Skin epidermis (tissue), 12 donors: Measurements from ENCODE around the gene DHX30.

Source experiments
- H3K27ac ChIP-seq, 21 experiments: fragments of 200-600 bp; sonication (generic) in 11 of 21; one replicate each; pipeline ENCODE4 v1.5.0; 2020; ENCODE audit warnings: mild to moderate bottlenecking in 3 of 21, inconsistent platforms in 2 of 21, moderate library complexity in 2 of 21
- H3K4me3 ChIP-seq, 7 experiments: fragments of 200-600 bp; sonication (generic) in 2 of 7; one replicate each; pipeline ENCODE4 v1.5.0; 2020; ENCODE audit warnings: inconsistent platforms in 2 of 7, mild to moderate bottlenecking in 2 of 7, moderate library complexity in 1 of 7

The DHX30 gene

GRCh38 chr3:47849699-47850563 lies 47.0 kb downstream of the DHX30 start:
- Histone ChIP-seq H3K4me3 (no peak overlapping the region), H3K27ac (no peak overlapping the region)

GRCh38 chr3:47850564-47851410 lies 47.8 kb downstream of the DHX30 start:
- H3K27ac ChIP-seq, result peak overlapping the region in 1 of 21 experiments; percentile 9

GRCh38 chr3:47851888-47852603 lies 49.1 kb downstream of the DHX30 start:
- no peak overlapping the region for H3K27ac ChIP-seq
- no peak overlapping the region for H3K4me3 ChIP-seq

More at GRCh38 chr3:47850564-47851410, 47.8 kb downstream of the DHX30 start:
- H3K4me3 ChIP-seq, result no peak overlapping the region

GRCh38 chr3:47852604-47853602 lies 50.0 kb downstream of the DHX30 start:
- Histone ChIP-seq H3K4me3 (no peak overlapping the region), H3K27ac (no peak overlapping the region)

- peak overlapping the region in 1 of 21 experiments; percentile 25 for H3K27ac ChIP-seq
Measured at GRCh38 chr3:47854267-47854666, 51.3 kb downstream of the DHX30 start.

GRCh38 chr3:47854720-47855455 lies 52.0 kb downstream of the DHX30 start:
- no peak overlapping the region for H3K4me3 ChIP-seq
- peak overlapping the region in 1 of 21 experiments; percentile 25 for H3K27ac ChIP-seq

More at GRCh38 chr3:47854267-47854666, 51.3 kb downstream of the DHX30 start:
- H3K4me3 ChIP-seq, result no peak overlapping the region

- Histone ChIP-seq H3K27ac (peak overlapping the region in 1 of 21 experiments; percentile 3), H3K4me3 (no peak overlapping the region)
Measured at GRCh38 chr3:47855461-47856383, 52.8 kb downstream of the DHX30 start.

- H3K4me3 ChIP-seq, result no peak overlapping the region
- peak overlapping the region in 1 of 21 experiments; percentile 7 for H3K27ac ChIP-seq
Measured at GRCh38 chr3:47856669-47857068, 53.7 kb downstream of the DHX30 start.

GRCh38 chr3:47857151-47857550 lies 54.2 kb downstream of the DHX30 start:
- Histone ChIP-seq H3K4me3 (no peak overlapping the region), H3K27ac (no peak overlapping the region)

- Histone ChIP-seq H3K4me3 (no peak overlapping the region), H3K27ac (no peak overlapping the region)
Measured at GRCh38 chr3:47859956-47860605, 57.1 kb downstream of the DHX30 start.

GRCh38 chr3:47863391-47864128 lies 60.6 kb downstream of the DHX30 start:
- Histone ChIP-seq H3K27ac (no peak overlapping the region), H3K4me3 (no peak overlapping the region)

- H3K4me3 ChIP-seq, result no peak overlapping the region
- no peak overlapping the region for H3K27ac ChIP-seq
Measured at GRCh38 chr3:47865192-47865591, 62.3 kb downstream of the DHX30 start.

- Histone ChIP-seq H3K27ac (no peak overlapping the region), H3K4me3 (no peak overlapping the region)
Measured at GRCh38 chr3:47867451-47868044, 64.6 kb downstream of the DHX30 start.

GRCh38 chr3:47868306-47868705 lies 65.4 kb downstream of the DHX30 start:
- H3K4me3 ChIP-seq, result no peak overlapping the region
- H3K27ac ChIP-seq, result no peak overlapping the region

- H3K27ac ChIP-seq, result no peak overlapping the region
- no peak overlapping the region for H3K4me3 ChIP-seq
Measured at GRCh38 chr3:47870156-47870555, 67.2 kb downstream of the DHX30 start.
